Mesenteric fat pad (tissue), 1 donor: ENCODE data around the gene NLRP5. TPM values are rescaled to one million over a fixed set of nuclear protein-coding genes. Genes with fewer than 3 reads are reported as not detected.

ENCODE experiments used
- total RNA-seq: library from RNA; stranded (reverse); fragmentation: NEBNext Ultra II Directional; extraction: Animal tissue kit (Norgen Biotek cat#: 25700); gene quantifications from one replicate; pipeline ENCODE4 v1.2.1, GENCODE V29; 2021
- donor health status: DM: yes; HTN: yes; CAD: no.

Gene NLRP5
- total RNA-seq, 1 donor from 2014 or later = not detected

Other genes starting within 250 kb of the NLRP5 start
- not detected for gene NLRP9, start 248.4 kb upstream of the NLRP5 start, total RNA-seq
- not detected for gene RFPL4A, start 227.7 kb upstream of the NLRP5 start, total RNA-seq
- not detected for gene RFPL4AL1, start 217.7 kb upstream of the NLRP5 start, total RNA-seq
- not detected for gene NLRP11, start 154.8 kb upstream of the NLRP5 start, total RNA-seq
- not detected for gene NLRP4, start 150.2 kb upstream of the NLRP5 start, total RNA-seq
- gene NLRP13, start 54.4 kb upstream of the NLRP5 start, total RNA-seq = not detected
- gene NLRP8, start 38.9 kb upstream of the NLRP5 start, total RNA-seq = not detected
- 35.1 TPM for gene ZNF787, start 134.5 kb downstream of the NLRP5 start, total RNA-seq
- 17.3 TPM for gene ZNF444, start 154.5 kb downstream of the NLRP5 start, total RNA-seq
- gene GALP, start 189.2 kb downstream of the NLRP5 start, total RNA-seq = not detected
- gene ZSCAN5B, start 211.0 kb downstream of the NLRP5 start, total RNA-seq = not detected
- not detected for gene ZSCAN5C, start 215.5 kb downstream of the NLRP5 start, total RNA-seq